Chondrocyte (in vitro differentiated cells): Measurements from ENCODE around the gene LTA. TPM values are rescaled to one million over a fixed set of nuclear protein-coding genes. Genes with fewer than 3 reads are reported as not detected.
A peak's percentile ranks its signal among the peaks of the same experiment; 100 is the strongest.

Experiments
- DNase-seq: peaks from one replicate; pipeline ENCODE4 v3.0.0; 2021; ENCODE audit warnings: mixed read lengths, low spot score
- H3K27ac Mint-ChIP-seq: one replicate; pipeline ENCODE4 v1.8.0; 2021; ENCODE audit warnings: mild to moderate bottlenecking, moderate library complexity, mixed read lengths; ENCODE audit not compliant: unreplicated experiment
- H3K27me3 Mint-ChIP-seq: 2 replicates; pipeline ENCODE4 v1.8.0; 2021; ENCODE audit warnings: low read depth, mixed read lengths
- H3K36me3 Mint-ChIP-seq: 2 replicates; pipeline ENCODE4 v1.8.0; 2021; ENCODE audit warnings: low read depth, mixed read lengths
- H3K4me1 Mint-ChIP-seq: 2 replicates; pipeline ENCODE4 v1.8.0; 2021; ENCODE audit warnings: low read depth, mild to moderate bottlenecking, mixed read lengths
- H3K4me3 Mint-ChIP-seq: one replicate; pipeline ENCODE4 v1.8.0; 2021; ENCODE audit warnings: mild to moderate bottlenecking, moderate library complexity, mixed read lengths; ENCODE audit not compliant: unreplicated experiment
- H3K9me3 Mint-ChIP-seq: 2 replicates; pipeline ENCODE4 v1.8.0; 2021; ENCODE audit warnings: low read depth, mixed read lengths
- total RNA-seq: library from RNA; stranded (reverse); gene quantifications from 3 replicates; pipeline ENCODE4 v1.2.1, GENCODE V29; 2021
- TF ChIP-seq, protein P1 (sequence below): fragments of 200-600 bp; sonication (generic); IDR thresholded peaks from 2 replicates; pipeline ENCODE4 v1.5.0; 2021; ENCODE audit warnings: antibody characterized with exemption, mild to moderate bottlenecking, moderate library complexity

LTA gene
- total RNA-seq, 1 donor from 2014 or later = not detected

DNA sequence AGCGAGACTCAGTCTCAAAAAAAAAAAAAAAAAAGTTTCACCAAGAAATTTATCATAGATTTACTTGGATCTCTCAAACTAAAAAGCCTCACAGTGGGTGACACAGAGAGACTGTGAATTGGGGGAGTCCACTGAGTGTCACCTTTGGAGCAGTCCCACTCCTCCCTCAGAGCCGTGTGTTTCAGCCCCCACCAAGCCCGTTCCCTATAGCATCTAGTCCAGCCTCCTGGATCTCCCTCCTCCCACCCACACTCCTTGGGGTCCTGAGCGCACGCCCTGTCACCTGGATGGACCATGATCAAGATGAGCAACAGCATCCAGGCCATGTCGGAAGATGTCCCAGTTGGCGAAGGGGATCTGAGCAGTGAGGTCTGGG is 20.3 kb downstream of the LTA start:
- no peak for DNase-seq
- no peaks in the 10 kb centered on the region for H3K9me3 Mint-ChIP-seq
- no peaks in the 10 kb centered on the region for H3K4me1 Mint-ChIP-seq
- no peak overlapping the region for H3K4me3 Mint-ChIP-seq
- TF ChIP-seq, protein P1, sequence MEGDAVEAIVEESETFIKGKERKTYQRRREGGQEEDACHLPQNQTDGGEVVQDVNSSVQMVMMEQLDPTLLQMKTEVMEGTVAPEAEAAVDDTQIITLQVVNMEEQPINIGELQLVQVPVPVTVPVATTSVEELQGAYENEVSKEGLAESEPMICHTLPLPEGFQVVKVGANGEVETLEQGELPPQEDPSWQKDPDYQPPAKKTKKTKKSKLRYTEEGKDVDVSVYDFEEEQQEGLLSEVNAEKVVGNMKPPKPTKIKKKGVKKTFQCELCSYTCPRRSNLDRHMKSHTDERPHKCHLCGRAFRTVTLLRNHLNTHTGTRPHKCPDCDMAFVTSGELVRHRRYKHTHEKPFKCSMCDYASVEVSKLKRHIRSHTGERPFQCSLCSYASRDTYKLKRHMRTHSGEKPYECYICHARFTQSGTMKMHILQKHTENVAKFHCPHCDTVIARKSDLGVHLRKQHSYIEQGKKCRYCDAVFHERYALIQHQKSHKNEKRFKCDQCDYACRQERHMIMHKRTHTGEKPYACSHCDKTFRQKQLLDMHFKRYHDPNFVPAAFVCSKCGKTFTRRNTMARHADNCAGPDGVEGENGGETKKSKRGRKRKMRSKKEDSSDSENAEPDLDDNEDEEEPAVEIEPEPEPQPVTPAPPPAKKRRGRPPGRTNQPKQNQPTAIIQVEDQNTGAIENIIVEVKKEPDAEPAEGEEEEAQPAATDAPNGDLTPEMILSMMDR = no peak
- no peaks in the 10 kb centered on the region for H3K27me3 Mint-ChIP-seq
- H3K36me3 Mint-ChIP-seq = no peaks in the 10 kb centered on the region
- no peak overlapping the region for H3K27ac Mint-ChIP-seq

DNA sequence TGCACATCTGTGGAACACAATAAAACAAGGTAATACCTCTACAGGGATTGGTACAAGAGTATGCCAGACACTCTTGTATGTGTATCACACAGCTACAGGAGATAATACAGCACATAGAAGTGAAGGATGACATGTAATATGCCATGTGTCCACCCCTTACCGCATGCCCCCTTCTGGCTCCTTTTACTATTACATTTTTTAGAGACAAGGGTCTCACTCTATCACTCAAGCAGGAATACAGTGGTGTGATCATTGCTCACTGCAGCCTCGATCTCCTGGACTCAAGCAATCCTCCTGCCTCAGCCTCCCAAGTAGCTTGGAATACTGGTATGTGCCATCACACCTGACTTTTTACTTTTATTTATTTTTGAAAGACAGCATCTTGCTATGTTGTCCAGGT is 24.9 kb downstream of the LTA start:
- no peaks in the 10 kb centered on the region for H3K36me3 Mint-ChIP-seq
- no peak for DNase-seq
- no peaks in the 10 kb centered on the region for H3K27me3 Mint-ChIP-seq
- H3K4me1 Mint-ChIP-seq = no peaks in the 10 kb centered on the region
- H3K27ac Mint-ChIP-seq = no peak overlapping the region
- no peaks in the 10 kb centered on the region for H3K9me3 Mint-ChIP-seq
- TF ChIP-seq, protein P1 = peak; percentile 75
- no peak overlapping the region for H3K4me3 Mint-ChIP-seq

DNA sequence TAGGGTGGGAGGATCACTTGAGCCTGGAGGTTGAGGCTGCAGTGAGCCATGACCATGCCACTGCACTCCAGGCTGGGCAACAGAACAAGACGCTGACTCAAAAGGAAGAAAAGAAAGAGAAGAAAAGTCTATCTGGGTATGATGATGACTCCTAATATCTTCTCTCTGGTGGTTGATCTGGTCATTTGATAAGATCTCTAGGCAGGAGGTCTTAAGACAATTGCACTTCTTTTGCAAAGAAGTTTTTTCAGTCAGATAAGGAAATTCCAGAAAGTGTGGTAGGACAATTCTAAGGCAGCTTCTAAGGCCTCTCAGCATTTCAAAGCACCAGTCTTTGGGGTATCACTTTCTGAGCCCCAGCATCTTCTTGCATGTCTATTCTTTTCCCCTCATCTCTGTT is 35.2 kb downstream of the LTA start:
- H3K4me1 Mint-ChIP-seq = no peaks in the 10 kb centered on the region

DNA sequence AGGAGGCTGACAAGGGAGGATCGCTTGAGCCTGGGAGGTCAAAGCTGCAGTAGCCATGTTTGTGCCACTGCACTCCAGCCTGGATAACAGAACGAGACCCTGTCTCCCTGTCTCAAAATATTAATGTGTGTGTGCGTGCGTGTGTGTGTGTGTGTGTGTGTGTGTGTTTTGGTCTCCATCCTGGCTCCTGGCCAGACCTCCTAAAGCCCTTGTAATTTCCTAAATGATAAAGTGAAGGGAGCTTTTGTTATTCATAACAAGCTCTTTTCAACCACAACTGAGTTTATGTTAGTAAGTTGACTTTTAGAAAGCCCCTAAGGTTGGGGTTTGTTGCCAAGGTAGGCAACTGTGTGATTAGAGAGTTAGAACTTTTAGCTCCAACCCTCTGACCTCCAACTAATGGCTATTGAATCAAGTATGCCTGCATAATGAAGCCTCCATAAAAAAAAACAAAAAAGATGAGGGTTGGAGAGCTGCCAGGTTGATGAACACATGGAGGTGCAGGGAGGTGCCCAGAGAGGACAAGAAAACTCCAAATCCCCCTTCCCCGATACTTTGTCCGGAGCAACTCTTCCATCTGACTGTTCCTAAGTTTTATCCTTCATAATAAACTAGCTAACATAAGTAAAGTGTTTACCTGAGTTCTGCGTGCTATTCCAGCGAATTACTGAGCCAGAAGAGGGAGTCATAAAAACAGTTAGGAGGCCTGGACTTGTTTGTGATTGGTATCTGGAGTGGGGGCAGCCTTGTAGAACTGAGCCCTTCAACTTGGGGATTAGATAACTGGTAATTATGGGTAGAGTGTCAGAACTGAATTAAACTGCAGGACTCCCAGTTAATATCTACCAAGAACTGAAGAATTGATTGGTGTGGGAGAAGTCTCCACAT is 37.7 kb downstream of the LTA start:
- Mint-ChIP-seq H3K4me3 (no peak overlapping the region), H3K4me1 (no peaks in the 10 kb centered on the region), H3K27me3 (no peaks in the 10 kb centered on the region), H3K36me3 (no peaks in the 10 kb centered on the region), H3K27ac (no peak overlapping the region), H3K9me3 (no peaks in the 10 kb centered on the region)
- no peak for DNase-seq
- TF ChIP-seq, protein P1 = no peak

More for the DNA sequence above, 35.2 kb downstream of the LTA start:
- Mint-ChIP-seq H3K9me3 (no peaks in the 10 kb centered on the region), H3K27ac (no peak overlapping the region), H3K27me3 (no peaks in the 10 kb centered on the region), H3K4me3 (no peak overlapping the region), H3K36me3 (no peaks in the 10 kb centered on the region)
- no peak for DNase-seq
- TF ChIP-seq, protein P1 = no peak

DNA sequence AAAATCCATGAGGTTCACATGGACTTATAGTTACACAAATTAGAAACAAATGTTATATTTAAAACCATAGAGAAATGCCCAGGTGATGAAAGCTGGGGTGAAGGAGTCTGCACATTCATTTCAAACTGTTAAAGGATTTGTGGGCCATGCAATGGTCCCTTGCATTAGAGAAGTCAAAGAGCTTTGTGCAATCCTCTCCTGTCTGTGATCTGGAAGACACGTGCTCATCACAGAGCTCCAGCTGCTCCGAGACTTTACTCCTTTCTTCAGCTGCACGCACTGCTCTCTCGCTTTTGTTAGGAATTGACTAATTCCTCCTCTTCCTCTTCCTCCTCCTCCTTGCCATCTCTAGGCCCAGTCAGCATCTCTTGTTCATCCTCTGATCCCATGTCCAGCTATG is 38.9 kb downstream of the LTA start:
- Mint-ChIP-seq H3K4me1 (no peaks in the 10 kb centered on the region), H3K36me3 (no peaks in the 10 kb centered on the region), H3K9me3 (no peaks in the 10 kb centered on the region), H3K4me3 (no peak overlapping the region), H3K27ac (no peak overlapping the region), H3K27me3 (no peaks in the 10 kb centered on the region)
- no peak for DNase-seq
- TF ChIP-seq, protein P1 = no peak
